OCI-LY7 (cell line): Measurements from ENCODE around the gene SMIM38. TPM values are rescaled to one million over a fixed set of nuclear protein-coding genes. Genes with fewer than 3 reads are reported as not detected.

ENCODE experiments used
- BruUV-seq: library from RNA; stranded (reverse); fragments of 400-500 nt; replicated peaks from 2 replicates; lab custom pipeline; 2021; lab: Mats Ljungman, UMichigan
- CTCF ChIA-PET: fragments of 300-600 bp; sonication (Branson Sonifier 250); formaldehyde crosslinking; loops from one replicate; lab custom pipeline; 2022; ENCODE audit warnings: antibody characterized with exemption; ENCODE audit not compliant: unreplicated experiment; lab: Charles Lee
- POLR2A ChIA-PET: fragments of 300-600 bp; sonication (Branson Sonifier 250); formaldehyde crosslinking; loops from one replicate; lab custom pipeline; 2022; ENCODE audit warnings: antibody characterized with exemption; lab: Charles Lee
- DNase-seq: peaks from one replicate; pipeline ENCODE4 v3.0.0-alpha.2; 2015; ENCODE audit warnings: low spot score
- H2AFZ ChIP-seq: fragments of 200-600 bp; sonication (generic), shearing (Covaris generic); 2 replicates; pipeline ENCODE4 v1.6.1; 2014; ENCODE audit warnings: mild to moderate bottlenecking, antibody characterized with exemption, low read length, moderate library complexity
- H3K27ac ChIP-seq: fragments of 200-600 bp; sonication (generic); 2 replicates; pipeline ENCODE4 v1.5.1; 2014; ENCODE audit warnings: mixed run types, low read depth, mild to moderate bottlenecking, moderate library complexity, low read length, inconsistent platforms; ENCODE audit not compliant: poor library complexity, severe bottlenecking
- H3K36me3 ChIP-seq: fragments of 200-600 bp; sonication (generic); 2 replicates; pipeline ENCODE4 v1.6.1; 2014; ENCODE audit warnings: mild to moderate bottlenecking, antibody characterized with exemption, low read length, moderate library complexity, mixed read lengths; ENCODE audit not compliant: insufficient read depth
- H3K4me1 ChIP-seq: fragments of 200-600 bp; sonication (generic); 2 replicates; pipeline ENCODE4 v1.5.1; 2014; ENCODE audit warnings: mild to moderate bottlenecking, low read length; ENCODE audit not compliant: insufficient read depth, poor library complexity, severe bottlenecking
- H3K4me2 ChIP-seq: fragments of 200-600 bp; sonication (generic); 2 replicates; pipeline ENCODE4 v1.6.1; 2014; ENCODE audit warnings: mild to moderate bottlenecking, low read length
- H3K4me3 ChIP-seq: fragments of 200-600 bp; sonication (generic); 2 replicates; pipeline ENCODE4 v1.5.1; 2014; ENCODE audit warnings: mild to moderate bottlenecking, low read depth, low read length; ENCODE audit not compliant: poor library complexity, severe bottlenecking
- H3K79me2 ChIP-seq: fragments of 200-600 bp; sonication (generic); 2 replicates; pipeline ENCODE4 v1.6.1; 2016; ENCODE audit warnings: low read depth, mild to moderate bottlenecking, low read length, moderate library complexity, mixed read lengths; ENCODE audit not compliant: insufficient read depth
- H3K9me2 ChIP-seq: fragments of 200-600 bp; sonication (generic); 2 replicates; pipeline ENCODE4 v1.6.1; 2016; ENCODE audit warnings: mild to moderate bottlenecking, low read length, mixed read lengths; ENCODE audit not compliant: insufficient read depth
- H3K9me3 ChIP-seq: fragments of 200-600 bp; sonication (generic); 2 replicates; pipeline ENCODE4 v1.6.1; 2014; ENCODE audit warnings: mild to moderate bottlenecking, mixed run types, low read length, mixed read lengths
- H4K20me1 ChIP-seq: fragments of 200-600 bp; sonication (generic); 2 replicates; pipeline ENCODE4 v1.6.1; 2014; ENCODE audit warnings: mild to moderate bottlenecking, antibody characterized with exemption, low read length, moderate library complexity, mixed read lengths; ENCODE audit not compliant: insufficient read depth
- EZH2phosphoT487 ChIP-seq: fragments of 200-600 bp; sonication (generic); IDR thresholded peaks from 2 replicates; pipeline ENCODE4 v1.6.1; 2018; ENCODE audit warnings: low read depth, borderline replicate concordance, mild to moderate bottlenecking, mixed run types, antibody characterized with exemption, low read length, moderate library complexity, mixed read lengths
- intact Hi-C: fragments of 100-400 bp; cut with micrococcal nuclease; formaldehyde crosslinking; loops from one replicate; pipeline ENCODE4 v1.10.0; 2022; ENCODE audit not compliant: unreplicated experiment
- total RNA-seq, 2 experiments: library from RNA; depleted of rRNA in 1 of 2; stranded (reverse); fragments of >200 nt in 1 of 2; shearing (Covaris generic) in 1 of 2; gene quantifications; 2 replicates each; pipeline ENCODE4 v1.2.3, GENCODE V29; 2014 to 2022
- TF ChIP-seq, protein P1 (sequence below): fragments of 200-600 bp; sonication (generic); conservative IDR thresholded peaks from 2 replicates; pipeline ENCODE4 v1.5.1; 2014; ENCODE audit warnings: mild to moderate bottlenecking, antibody characterized with exemption, low read length, moderate library complexity, mixed read lengths

The SMIM38 gene
- total RNA-seq, 2 experiments from 2014 or later: 0.11 to 0.63 TPM

DNA sequence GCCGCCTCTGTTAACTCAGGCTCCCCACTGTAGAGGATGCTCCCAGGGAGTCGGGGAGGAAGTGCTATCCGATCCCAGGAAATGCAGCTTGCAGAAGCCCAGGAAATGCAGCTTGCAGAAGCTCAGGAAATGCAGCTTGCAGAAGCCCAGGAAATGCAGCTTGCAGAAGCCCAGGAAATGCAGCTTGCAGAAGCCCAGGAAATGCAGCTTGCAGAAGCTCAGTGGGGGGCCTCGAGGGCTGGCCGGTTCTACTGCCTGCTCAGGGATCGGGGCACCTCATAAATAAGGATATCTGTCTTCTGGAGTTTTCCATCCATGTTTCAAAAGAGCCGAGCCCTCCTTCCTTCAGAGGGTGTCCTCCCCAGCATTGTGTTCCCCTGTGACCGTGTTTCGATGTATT is 25.1 kb upstream of the SMIM38 start:
- Histone ChIP-seq H3K79me2 (no peaks in the 10 kb centered on the region), H3K36me3 (no peaks in the 10 kb centered on the region), H3K4me2 (no peak overlapping the region), H4K20me1 (no peaks in the 10 kb centered on the region), H2AFZ (no peak overlapping the region), H3K4me3 (no peak overlapping the region), H3K4me1 (no peaks in the 10 kb centered on the region), H3K9me3 (peaks cover 11% of the 10 kb centered on the region; the same call in 1 of the 2 replicates), H3K9me2 (no peaks in the 10 kb centered on the region), H3K27ac (no peak overlapping the region)
- TF ChIP-seq EZH2phosphoT487: no peak
- TF ChIP-seq, protein P1, sequence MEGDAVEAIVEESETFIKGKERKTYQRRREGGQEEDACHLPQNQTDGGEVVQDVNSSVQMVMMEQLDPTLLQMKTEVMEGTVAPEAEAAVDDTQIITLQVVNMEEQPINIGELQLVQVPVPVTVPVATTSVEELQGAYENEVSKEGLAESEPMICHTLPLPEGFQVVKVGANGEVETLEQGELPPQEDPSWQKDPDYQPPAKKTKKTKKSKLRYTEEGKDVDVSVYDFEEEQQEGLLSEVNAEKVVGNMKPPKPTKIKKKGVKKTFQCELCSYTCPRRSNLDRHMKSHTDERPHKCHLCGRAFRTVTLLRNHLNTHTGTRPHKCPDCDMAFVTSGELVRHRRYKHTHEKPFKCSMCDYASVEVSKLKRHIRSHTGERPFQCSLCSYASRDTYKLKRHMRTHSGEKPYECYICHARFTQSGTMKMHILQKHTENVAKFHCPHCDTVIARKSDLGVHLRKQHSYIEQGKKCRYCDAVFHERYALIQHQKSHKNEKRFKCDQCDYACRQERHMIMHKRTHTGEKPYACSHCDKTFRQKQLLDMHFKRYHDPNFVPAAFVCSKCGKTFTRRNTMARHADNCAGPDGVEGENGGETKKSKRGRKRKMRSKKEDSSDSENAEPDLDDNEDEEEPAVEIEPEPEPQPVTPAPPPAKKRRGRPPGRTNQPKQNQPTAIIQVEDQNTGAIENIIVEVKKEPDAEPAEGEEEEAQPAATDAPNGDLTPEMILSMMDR: no peak
- no TSS peak for BruUV-seq
- intact Hi-C loops: no loop called here
- CTCF ChIA-PET: no interaction called here
- no peak for DNase-seq
- POLR2A ChIA-PET: no interaction called here

DNA sequence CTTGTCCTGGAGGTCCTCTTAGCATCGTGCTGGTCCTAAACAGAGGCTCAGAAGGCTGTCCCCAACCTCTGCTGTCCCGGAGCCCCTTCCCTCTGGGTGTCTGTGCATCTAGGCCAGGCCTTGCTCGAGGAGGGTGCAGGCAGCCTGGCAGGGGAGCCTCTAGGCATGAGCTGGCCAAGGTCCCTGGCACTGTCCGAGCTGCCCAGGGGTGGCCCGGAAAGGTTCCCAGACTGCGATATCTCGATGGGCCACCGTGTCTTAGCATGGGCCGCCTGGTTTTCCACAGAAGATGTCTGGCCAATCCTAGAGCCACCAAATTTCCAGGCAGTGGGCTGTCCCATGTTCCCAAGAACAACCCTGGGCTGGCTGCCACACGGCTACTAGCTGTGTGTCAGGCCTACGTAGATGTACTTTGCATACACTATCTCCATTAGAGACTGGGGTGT is 24.6 kb upstream of the SMIM38 start:
- DNase-seq: no peak
- POLR2A ChIA-PET: no interaction called here

DNA sequence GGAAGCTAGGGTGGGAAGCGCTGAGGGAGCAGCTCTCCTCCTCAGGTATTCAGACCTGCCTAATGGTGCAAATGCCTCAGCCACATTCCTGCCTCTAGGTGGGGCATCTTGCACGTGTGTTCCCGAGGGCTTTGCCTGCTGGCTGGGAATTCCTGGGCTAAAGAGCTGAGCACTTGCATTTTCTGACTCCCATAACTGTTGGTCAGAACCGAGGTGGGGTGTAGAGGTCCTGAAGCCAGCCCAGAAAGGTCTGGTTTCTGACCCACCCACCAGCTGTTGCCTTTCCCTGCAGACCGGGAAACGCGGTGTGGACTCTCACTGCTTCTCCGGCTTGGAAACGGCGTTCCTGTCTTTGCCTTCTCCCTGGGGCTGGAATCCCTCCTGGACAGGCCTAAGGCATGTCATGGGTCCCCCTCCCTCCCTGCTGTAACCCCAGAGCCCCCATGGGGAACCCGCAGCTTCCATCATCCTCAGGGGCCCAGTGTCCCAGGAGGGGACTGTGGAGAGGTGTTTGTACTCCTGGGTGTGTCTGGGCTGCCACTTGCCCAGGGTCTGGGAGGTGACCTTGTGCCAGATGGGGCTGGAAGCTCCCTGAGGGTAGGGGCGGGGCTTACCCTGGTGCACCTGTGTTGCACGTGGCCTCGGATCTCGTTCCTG is 24.0 kb upstream of the SMIM38 start:
- TF ChIP-seq, protein P1: no peak; the same call in 1 of the 2 replicates
- no peak for TF ChIP-seq EZH2phosphoT487
- Histone ChIP-seq H2AFZ (no peak overlapping the region), H3K36me3 (no peaks in the 10 kb centered on the region), H3K4me1 (no peaks in the 10 kb centered on the region), H3K4me2 (no peak overlapping the region), H3K9me2 (no peaks in the 10 kb centered on the region), H3K9me3 (peaks cover 11% of the 10 kb centered on the region; the same call in 1 of the 2 replicates), H3K27ac (no peak overlapping the region), H3K4me3 (no peak overlapping the region), H4K20me1 (no peaks in the 10 kb centered on the region), H3K79me2 (no peaks in the 10 kb centered on the region)
- BruUV-seq: no TSS peak
- intact Hi-C loops: no loop called here
- ChIA-PET POLR2A (no interaction called here), CTCF (no interaction called here)
- DNase-seq: no peak

More for the DNA sequence above, 24.6 kb upstream of the SMIM38 start:
- Histone ChIP-seq H4K20me1 (no peaks in the 10 kb centered on the region), H3K4me2 (no peak overlapping the region), H3K9me2 (no peaks in the 10 kb centered on the region), H3K4me3 (no peak overlapping the region), H3K4me1 (no peaks in the 10 kb centered on the region), H3K9me3 (peaks cover 11% of the 10 kb centered on the region; the same call in 1 of the 2 replicates), H3K79me2 (no peaks in the 10 kb centered on the region), H2AFZ (no peak overlapping the region), H3K36me3 (no peaks in the 10 kb centered on the region), H3K27ac (no peak overlapping the region)
- no TSS peak for BruUV-seq
- CTCF ChIA-PET: no interaction called here
- TF ChIP-seq, protein P1: no peak
- TF ChIP-seq EZH2phosphoT487: no peak
- intact Hi-C loops: no loop called here
